Hippocampal formation (tissue), 2 donors: ENCODE data around the gene CPA5.

ENCODE experiments used
- DNase-seq, 2 donors: peaks; one replicate each; lab custom pipeline; 2025; lab: John Stamatoyannopoulos, UW

CPA5 gene

DNA sequence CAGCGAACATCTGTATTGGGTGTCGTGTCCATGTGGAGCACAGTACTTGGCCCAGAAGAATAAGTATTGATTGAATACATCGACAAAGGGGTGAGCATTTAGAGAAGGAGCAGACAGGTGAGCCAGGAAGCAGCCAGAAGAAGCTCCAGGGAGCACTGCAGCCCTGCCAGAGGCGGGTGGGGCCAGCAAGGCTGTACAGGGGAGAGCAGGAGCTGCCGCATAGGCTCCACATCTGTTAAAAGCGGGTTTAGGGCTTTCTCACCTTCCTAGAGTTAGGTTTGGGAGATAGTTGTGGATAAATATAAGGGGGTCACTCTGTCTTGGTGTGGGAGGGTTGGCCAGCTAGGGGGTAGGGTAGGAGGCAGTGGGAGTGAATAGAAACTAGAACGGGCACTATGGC lies 34.4 kb downstream of the CPA5 start:
- DNase-seq: no peak

GRCh38 chr7:130379532-130379920 lies 34.9 kb downstream of the CPA5 start:
- DNase-seq: no peak

DNA sequence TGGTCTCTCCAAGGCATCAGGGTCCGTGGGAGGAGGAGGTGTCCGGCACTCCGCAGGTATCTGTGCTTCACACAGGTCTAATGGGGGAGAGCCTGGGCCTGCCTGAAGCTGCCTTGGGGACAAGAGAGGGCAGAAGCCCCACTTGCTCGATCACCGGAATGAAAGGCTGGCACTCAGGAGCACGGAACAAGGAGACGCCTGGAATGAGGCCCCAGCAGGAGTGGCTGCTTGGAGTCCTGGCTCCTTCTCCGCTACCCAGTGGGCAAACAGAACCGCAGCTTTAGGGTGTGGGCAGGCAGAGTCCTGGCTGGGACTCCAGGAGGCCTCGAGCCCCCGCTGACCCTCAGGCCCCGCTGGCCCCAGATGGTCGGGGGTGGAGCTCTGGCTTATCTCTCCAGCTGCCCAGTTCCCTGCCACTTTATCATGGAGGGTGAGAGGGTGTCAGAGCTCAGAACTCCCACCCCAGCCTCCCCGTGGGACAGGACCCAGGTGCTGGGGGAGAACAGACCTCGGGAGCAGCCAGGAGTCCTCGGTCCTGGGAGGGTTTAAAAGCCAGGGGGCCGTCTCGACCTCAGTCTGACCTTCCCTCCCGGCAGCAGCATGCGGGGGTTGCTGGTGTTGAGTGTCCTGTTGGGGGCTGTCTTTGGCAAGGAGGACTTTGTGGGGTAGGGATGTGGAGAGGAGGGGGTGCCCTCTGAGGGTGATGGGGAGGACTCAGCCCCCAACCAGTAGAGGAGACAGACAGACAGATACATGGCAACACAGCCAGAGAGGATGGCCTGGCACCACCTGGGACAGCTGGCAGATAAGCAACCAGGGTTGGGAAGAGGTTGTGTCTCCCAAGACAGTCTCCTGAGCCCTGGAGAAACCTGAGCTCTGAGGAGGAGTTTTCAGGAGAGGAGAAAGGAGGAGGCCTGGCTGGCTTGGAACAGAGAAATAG lies 35.6 kb downstream of the CPA5 start, which contains the start of gene CPA1:
Gene CPA1 (plus strand): TSS at position 574 of the 940 bp plus-strand sequence. CDS start 27 bp downstream, at position 601.
- DNase-seq: no peak

DNA sequence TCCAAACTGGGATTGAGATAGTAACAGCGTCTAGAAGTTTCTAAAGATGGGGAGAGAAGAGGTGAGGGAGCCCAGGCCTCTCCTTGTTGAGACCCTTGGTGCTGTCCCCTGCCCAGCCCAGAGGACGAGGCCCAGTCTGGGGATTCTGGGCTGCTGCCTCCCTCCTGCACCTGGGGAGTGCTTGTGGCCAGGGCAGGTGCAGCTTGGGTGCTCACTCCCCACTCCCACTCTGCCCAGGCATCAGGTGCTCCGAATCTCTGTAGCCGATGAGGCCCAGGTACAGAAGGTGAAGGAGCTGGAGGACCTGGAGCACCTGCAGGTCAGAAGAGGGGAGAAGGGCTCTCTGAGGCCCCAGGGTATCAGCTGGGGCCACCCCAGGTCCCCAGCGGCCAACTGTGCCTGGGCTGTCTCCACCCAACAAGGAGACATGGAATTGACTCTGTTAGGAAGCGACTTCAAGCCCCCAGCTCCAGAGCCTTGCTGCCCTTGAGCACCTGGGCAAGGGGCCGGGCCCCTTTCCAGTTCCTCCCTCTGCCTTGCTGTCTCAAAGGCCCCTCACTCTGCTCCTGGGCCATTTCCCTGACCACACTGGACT lies 36.3 kb downstream of the CPA5 start:
- no peak for DNase-seq

DNA sequence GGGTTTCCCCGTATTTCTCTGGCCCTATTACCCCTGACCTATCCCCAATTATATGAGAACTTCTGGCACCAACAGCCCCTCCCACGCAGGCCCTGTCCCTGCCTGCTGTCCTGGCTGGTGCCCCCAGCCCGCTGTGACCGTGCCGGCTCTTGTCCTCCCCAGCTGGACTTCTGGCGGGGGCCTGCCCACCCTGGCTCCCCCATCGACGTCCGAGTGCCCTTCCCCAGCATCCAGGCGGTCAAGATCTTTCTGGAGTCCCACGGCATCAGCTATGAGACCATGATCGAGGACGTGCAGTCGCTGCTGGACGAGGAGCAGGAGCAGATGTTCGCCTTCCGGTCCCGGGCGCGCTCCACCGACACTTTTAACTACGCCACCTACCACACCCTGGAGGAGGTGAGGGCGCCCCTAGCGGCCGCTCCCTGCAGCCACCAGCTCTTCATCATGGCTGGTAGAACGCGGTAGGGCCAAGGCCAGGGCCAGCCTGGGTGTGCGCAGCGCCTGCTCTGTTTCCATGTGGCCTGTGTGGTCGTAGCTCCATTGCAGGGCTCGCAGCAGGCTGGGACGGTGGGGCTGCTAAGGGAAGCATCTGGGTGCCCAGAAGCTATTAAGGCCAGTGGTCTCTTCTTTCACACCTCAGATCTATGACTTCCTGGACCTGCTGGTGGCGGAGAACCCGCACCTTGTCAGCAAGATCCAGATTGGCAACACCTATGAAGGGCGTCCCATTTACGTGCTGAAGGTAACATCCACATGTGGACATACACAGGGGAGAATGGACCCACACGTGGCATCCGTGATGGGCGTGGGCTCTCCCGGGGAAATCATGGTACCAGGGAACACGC lies 37.1 kb downstream of the CPA5 start:
- DNase-seq: no peak

GRCh38 chr7:130383187-130383980 lies 38.8 kb downstream of the CPA5 start:
- DNase-seq: no peak

GRCh38 chr7:130384371-130384801 lies 39.8 kb downstream of the CPA5 start:
- no peak for DNase-seq

GRCh38 chr7:130384841-130385599 lies 40.4 kb downstream of the CPA5 start:
- no peak for DNase-seq

- DNase-seq: no peak
Observed at GRCh38 chr7:130385600-130386066, 41.0 kb downstream of the CPA5 start.

DNA sequence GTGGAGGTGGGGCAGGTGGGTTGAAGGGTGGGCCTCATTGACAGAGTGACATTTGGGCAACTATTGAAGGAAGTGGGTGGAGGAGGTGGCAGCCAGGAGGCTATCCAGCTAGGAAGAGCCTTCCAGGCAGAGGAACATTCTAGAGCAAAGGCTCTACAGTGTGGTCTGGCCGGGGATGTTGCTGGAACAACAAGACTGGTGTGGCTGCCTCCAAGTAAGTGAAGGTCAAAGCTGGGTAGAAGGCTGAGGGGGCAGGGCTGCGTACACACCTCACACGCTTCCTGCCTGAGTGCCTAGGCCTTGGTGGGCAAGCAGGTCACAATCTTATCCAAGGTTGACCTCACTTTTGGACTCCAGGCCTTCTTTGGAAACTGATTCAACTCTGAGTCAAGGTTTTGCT lies 42.3 kb downstream of the CPA5 start:
- no peak for DNase-seq

GRCh38 chr7:130387306-130387627 lies 42.7 kb downstream of the CPA5 start:
- no peak for DNase-seq

DNA sequence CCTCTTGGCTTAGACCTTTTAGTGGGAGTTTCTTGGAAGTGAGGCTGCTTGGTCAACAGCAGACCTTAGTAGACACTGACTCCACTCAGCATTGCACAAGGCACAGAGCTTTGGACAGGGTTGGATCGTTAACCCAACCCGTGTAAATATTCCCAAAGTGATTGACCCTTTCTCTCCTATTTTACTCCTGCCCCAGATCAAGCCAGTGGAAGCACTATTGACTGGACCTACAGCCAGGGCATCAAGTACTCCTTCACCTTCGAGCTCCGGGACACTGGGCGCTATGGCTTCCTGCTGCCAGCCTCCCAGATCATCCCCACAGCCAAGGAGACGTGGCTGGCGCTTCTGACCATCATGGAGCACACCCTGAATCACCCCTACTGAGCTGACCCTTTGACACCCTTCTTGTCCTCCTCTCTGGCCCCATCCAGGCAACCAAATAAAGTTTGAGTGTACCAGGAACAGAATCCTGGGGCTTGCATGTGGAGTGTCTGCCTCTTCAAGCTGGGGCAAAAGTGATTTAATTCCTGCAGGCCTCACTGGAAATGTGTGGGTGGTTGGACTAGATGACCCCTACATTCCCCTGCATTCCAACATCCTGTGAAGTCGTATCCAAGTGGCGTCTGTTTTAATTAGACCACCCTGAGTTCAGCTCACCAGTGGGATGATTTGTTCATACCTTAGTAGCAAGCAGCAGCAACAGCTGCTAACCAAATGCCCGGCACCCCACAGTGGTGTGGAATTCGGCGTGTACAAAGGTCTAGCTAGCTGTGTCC lies 43.2 kb downstream of the CPA5 start:
- no peak for DNase-seq

DNA sequence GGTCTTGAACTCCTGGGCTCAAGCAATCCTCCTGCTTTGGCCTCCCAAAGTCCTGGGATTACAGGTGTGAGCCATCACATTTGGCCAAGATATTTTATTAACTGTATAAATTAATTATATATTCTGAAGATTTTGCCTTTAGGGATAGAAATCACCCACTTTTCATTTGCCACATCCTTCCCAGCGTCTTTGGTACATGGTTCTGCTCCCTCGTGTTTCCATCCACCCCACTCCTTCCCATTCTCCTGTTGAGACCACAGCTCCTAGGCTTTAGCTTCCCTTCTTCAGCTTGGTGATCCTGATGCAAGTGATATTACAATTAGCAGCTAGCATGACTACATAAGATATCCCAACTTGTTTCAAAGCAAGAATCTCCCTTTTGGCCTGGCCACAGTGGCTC lies 44.1 kb downstream of the CPA5 start:
- DNase-seq: no peak

GRCh38 chr7:130390486-130390885 lies 45.9 kb downstream of the CPA5 start:
- DNase-seq: no peak

DNA sequence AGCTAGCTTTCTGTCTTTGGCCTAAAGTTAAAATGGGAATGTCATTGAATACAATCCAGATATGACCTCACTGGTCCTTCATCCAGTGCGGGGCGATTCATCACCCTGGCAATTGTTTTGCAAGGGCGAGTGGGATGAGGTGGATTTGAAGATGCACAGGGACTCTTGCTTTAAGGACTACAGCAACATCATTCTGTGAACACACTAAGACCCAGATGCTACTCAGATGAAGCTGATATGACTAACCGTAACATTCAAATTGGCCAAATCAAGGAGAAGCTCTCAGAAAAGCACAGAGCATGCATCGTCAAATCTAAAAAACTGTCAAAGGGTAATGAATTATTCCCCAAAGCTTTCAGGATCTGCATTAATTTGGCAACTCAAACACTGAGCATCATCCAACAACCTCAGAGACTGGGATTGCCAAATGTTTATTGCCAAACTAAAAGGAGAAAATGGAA lies 48.5 kb downstream of the CPA5 start:
- no peak for DNase-seq

DNA sequence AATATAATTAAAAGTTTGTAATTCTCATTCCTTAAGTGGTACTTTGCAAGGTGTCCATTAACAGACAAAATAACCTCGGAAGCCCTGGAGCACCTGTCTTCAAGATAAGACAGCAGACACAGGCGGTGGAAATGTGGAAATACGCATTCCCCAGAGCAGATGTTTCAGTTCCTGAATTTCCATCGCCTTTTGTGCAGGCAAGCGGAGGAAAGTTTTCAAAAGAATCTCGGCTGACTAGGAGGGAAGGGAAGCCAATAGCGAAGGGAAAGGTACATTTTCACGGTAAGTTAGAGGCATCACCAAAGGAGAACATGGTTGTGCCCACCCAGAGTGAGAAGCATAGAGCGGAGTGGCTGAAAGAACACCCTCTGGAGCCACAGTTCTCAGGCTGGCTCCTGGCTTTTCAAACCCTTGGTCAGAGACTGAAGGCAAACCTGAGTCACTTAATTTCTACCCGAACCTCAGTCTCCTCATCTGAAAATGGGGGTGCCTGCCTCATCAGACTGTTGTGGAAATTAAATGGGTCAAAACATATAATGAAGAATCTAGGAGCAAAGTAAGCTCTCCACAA lies 49.3 kb downstream of the CPA5 start:
- no peak for DNase-seq

DNA sequence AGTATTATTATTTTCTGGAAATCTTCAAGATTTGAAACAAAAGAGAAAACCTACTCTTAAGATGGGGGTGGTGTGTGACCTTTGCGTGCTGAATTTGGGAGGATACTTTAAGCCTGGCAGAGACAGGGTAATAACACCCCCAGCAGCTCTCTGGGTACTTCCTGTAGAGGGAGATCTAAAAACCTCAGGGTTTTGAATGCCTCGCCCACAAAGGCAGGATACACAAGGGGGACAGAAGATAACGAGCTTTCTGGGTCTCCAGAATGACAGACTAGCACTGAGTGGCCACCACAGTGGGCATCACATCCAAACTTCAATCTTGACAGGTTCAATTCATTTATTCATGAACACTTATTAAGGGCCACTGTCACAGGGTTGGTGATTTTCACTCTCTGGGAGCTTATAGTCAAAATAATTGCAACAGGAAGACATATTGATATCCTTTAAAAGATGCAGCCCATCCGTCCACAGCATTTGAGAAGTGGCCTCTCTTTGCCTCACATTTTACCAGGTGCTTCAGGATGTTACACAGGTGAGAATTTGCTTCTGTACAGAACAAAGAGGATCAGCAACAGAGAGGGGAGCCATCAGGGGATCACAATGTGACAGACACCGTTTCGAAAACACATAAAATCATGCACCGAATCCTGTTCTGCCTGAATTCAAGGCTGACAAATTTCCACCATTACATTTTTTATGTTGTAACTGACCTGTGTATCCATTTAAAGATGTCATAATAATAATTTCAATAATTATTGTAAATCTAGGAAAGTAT lies 50.0 kb downstream of the CPA5 start:
- DNase-seq: no peak

DNA sequence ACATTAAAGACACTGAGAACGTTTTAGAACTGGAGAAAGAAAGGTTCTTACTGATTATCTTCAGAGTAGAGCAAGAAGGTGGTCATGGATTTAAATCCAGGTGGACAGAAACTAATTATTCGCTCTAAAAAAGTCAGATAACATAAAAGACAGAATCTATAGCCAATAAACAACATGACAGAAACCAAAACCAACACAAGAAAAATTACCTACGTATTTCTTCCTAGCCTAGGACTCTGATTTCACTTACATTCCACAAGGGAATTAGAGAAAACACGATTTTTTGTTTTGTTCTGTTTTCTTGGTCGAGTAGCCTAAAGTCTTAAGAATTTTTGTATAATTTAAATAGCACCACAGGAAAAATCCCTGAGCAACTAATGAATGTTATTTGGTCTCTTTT lies 50.8 kb downstream of the CPA5 start:
- no peak for DNase-seq

DNA sequence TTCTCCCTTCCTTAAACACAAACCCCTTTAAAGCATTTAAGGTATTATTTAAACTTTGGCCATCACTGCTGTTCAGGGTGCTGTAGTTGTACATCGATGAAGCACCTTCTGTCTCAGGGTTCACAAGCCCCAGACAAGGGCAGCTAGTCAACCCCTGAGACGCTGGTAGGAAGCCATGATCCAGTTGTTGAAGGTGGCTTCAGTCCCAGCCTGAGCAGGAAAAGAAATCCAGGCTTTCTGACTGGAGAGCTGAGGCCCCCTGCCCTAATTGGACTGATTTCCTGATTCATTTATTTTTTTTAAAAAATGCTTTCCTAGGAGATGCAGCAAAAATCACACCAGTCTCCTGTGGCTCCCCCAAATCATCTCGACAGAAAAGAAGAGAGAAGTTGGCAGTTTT lies 51.5 kb downstream of the CPA5 start:
- no peak for DNase-seq
